Endodermal cell (in vitro differentiated cells): ENCODE results near the gene SBF2. TPM values are rescaled to one million over a fixed set of nuclear protein-coding genes. Genes with fewer than 3 reads are reported as not detected.
"Not testable (repeated sequence)": the region's sequence is repeated elsewhere in the genome, so short reads cannot be mapped to it uniquely, and the experiment has no call there.

Experiments
- DNase-seq: peaks from one replicate; pipeline ENCODE4 v3.0.0-alpha.2; 2017
- H3K27ac ChIP-seq: 2 replicates; pipeline ENCODE4 v1.5.1; 2013; ENCODE audit warnings: mild to moderate bottlenecking, low read depth, low read length, moderate library complexity
- H3K27me3 ChIP-seq: 2 replicates; pipeline ENCODE4 v1.6.1; 2013; ENCODE audit warnings: mild to moderate bottlenecking, low read length, moderate library complexity; ENCODE audit not compliant: insufficient read depth, control insufficient read depth, poor library complexity, severe bottlenecking
- H3K36me3 ChIP-seq: 2 replicates; pipeline ENCODE4 v1.7.0; 2013; ENCODE audit warnings: mild to moderate bottlenecking, low read length, moderate library complexity; ENCODE audit not compliant: control insufficient read depth, insufficient read depth
- H3K4me1 ChIP-seq: one replicate; pipeline ENCODE4 v1.7.0; 2013; ENCODE audit warnings: low read length; ENCODE audit not compliant: control insufficient read depth, insufficient read depth
- H3K4me3 ChIP-seq: 2 replicates; pipeline ENCODE4 v1.5.1; 2013; ENCODE audit warnings: mild to moderate bottlenecking, low read length, moderate library complexity
- H3K9ac ChIP-seq: 2 replicates; pipeline ENCODE4 v1.6.1; 2013; ENCODE audit warnings: mild to moderate bottlenecking, low read length, moderate library complexity; ENCODE audit not compliant: poor library complexity, severe bottlenecking; ENCODE audit errors: extremely low read depth
- H3K9me3 ChIP-seq: 2 replicates; pipeline ENCODE4 v1.6.1; 2013; ENCODE audit warnings: mild to moderate bottlenecking, low read length, moderate library complexity; ENCODE audit not compliant: control insufficient read depth
- H3K27ac Mint-ChIP-seq: 2 replicates; pipeline ENCODE4 v1.8.0; 2020; ENCODE audit warnings: mixed read lengths
- H3K27me3 Mint-ChIP-seq: 2 replicates; pipeline ENCODE4 v1.8.0; 2021; ENCODE audit warnings: mild to moderate bottlenecking, mixed read lengths; ENCODE audit not compliant: insufficient read depth
- H3K36me3 Mint-ChIP-seq: 2 replicates; pipeline ENCODE4 v1.8.0; 2020; ENCODE audit warnings: low read depth, mixed read lengths
- H3K4me1 Mint-ChIP-seq: 2 replicates; pipeline ENCODE4 v1.8.0; 2020; ENCODE audit warnings: mixed read lengths
- H3K4me3 Mint-ChIP-seq: 2 replicates; pipeline ENCODE4 v1.8.0; 2020; ENCODE audit warnings: mild to moderate bottlenecking, moderate library complexity, mixed read lengths
- H3K9me3 Mint-ChIP-seq: 2 replicates; pipeline ENCODE4 v1.8.0; 2020; ENCODE audit warnings: mild to moderate bottlenecking, mixed read lengths
- CTCF ChIP-seq: fragments of 200-600 bp; sonication (generic); conservative IDR thresholded peaks from 2 replicates; pipeline ENCODE4 v1.5.0; 2021; ENCODE audit warnings: antibody characterized with exemption, mild to moderate bottlenecking
- WGBS, 2 experiments: methylation state at CpG; one replicate each; pipeline versions ENCODE4 v1.1.5 to v1.1.7; 2013; ENCODE audit warnings: missing lambda C conversion rate in 2 of 2, mixed read lengths in 1 of 2; ENCODE audit not compliant: insufficient coverage in 1 of 2, insufficient read length in 1 of 2; 5-methylcytosine and 5-hydroxymethylcytosine counted together
- total RNA-seq, 2 donors: library from RNA; stranded (reverse); fragmentation: NEBNext Ultra II Directional in 1 of 2; extraction: Animal tissue kit (Norgen Biotek cat#: 25700) in 1 of 2; gene quantifications; 2 replicates in 1 of 2; 3 replicates in 1 of 2; pipeline ENCODE4 v1.2.1, GENCODE V29; 2021

Gene SBF2
- total RNA-seq, 2 donors from 2014 or later, result 27.1 to 32.5 TPM

GRCh38 chr11:10130875-10131274, 163.1 kb downstream of the SBF2 start:
- H3K36me3 ChIP-seq, result no peaks in the 10 kb centered on the region
- TF ChIP-seq CTCF, result no peak
- no peak overlapping the region for H3K27ac ChIP-seq
- no peaks in the 10 kb centered on the region for H3K27me3 ChIP-seq
- H3K27me3 Mint-ChIP-seq, result no peaks in the 10 kb centered on the region
- H3K9me3 Mint-ChIP-seq, result peaks cover 31% of the 10 kb centered on the region
- no peak for DNase-seq
- no peak overlapping the region for H3K4me3 ChIP-seq
- no peak overlapping the region for H3K9ac ChIP-seq
- H3K27ac Mint-ChIP-seq, result no peak overlapping the region
- peaks cover 20% of the 10 kb centered on the region for H3K9me3 ChIP-seq
- peaks cover 34% of the 10 kb centered on the region for H3K36me3 Mint-ChIP-seq
- WGBS, 2 experiments, result 100% methylated on average over 2 of the region's 3 CpGs; no CpG with 5 or more reads in 1 of the 2 experiments
- no peaks in the 10 kb centered on the region for H3K4me1 Mint-ChIP-seq
- no peaks in the 10 kb centered on the region for H3K4me1 ChIP-seq
- no peak overlapping the region for H3K4me3 Mint-ChIP-seq

GRCh38 chr11:10129184-10129583, 164.8 kb downstream of the SBF2 start:
- not testable (repeated sequence) for H3K36me3 ChIP-seq, DNase-seq, H3K4me1 Mint-ChIP-seq, H3K9me3 ChIP-seq, H3K4me3 Mint-ChIP-seq, H3K27me3 Mint-ChIP-seq, H3K9ac ChIP-seq, H3K27ac ChIP-seq, H3K4me3 ChIP-seq, H3K27ac Mint-ChIP-seq, H3K27me3 ChIP-seq, H3K4me1 ChIP-seq
- H3K36me3 Mint-ChIP-seq, result peaks cover 21% of the 10 kb centered on the region
- H3K9me3 Mint-ChIP-seq, result peaks cover 14% of the 10 kb centered on the region
- WGBS, 2 experiments, result 87 to 97% methylated on average over 4 to 5 of the region's 8 CpGs

- Histone ChIP-seq H3K36me3 (no peaks in the 10 kb centered on the region), H3K27me3 (no peaks in the 10 kb centered on the region), H3K27ac (no peak overlapping the region), H3K4me3 (no peak overlapping the region), H3K4me1 (no peaks in the 10 kb centered on the region), H3K9me3 (peaks cover 2% of the 10 kb centered on the region), H3K9ac (no peak overlapping the region)
- no peak overlapping the region for H3K27ac Mint-ChIP-seq
- no peak overlapping the region for H3K4me3 Mint-ChIP-seq
- no peak for TF ChIP-seq CTCF
- no peaks in the 10 kb centered on the region for H3K36me3 Mint-ChIP-seq
- H3K4me1 Mint-ChIP-seq, result no peaks in the 10 kb centered on the region
- DNase-seq, result no peak
- no peaks in the 10 kb centered on the region for H3K27me3 Mint-ChIP-seq
- no peaks in the 10 kb centered on the region for H3K9me3 Mint-ChIP-seq
- 93 to 100% methylated on average over 1 of the region's 2 CpGs for WGBS, 2 experiments
Measured at GRCh38 chr11:10125522-10126133, 168.4 kb downstream of the SBF2 start.
